Inflammatory macrophage treated with lipopolysaccharide for 1 hour (primary cell): ENCODE results near the gene AKR1B15.
A peak's percentile ranks its signal among the peaks of the same experiment; 100 is the strongest.
"Not testable (repeated sequence)": the region's sequence is repeated elsewhere in the genome, so short reads cannot be mapped to it uniquely, and the experiment has no call there.

ENCODE experiments used
- DNase-seq, 2 donors: peaks; one replicate each; pipeline ENCODE4 v3.0.0-alpha.2; 2020 to 2022

The AKR1B15 gene

GRCh38 chr7:134548877-134549276 is at the start of gene AKR1B15:
AKR1B15 (plus strand) TSS chr7:134549110; CDS start chr7:134564620, 15,510 bp downstream.
- peak in 1 of 2 donors; percentile 8 for DNase-seq

DNA sequence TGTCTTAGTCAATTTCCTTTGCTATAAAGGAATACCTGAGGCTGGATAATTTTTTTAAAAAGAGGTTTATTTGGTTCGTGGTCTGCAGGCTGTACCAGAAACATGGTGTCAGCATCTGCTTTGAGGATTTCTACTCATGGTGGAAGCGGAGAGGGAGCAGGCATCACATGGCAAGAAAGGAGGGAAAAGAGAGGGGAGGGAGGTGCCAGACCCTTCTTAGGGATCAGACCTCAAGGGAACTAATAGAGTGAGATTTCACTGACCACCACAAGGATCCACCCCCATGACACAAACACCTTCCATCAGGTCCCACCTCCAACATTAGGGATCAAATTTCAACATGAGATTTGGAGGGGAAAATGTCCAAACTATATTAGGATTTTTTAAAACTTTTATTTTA is 48.5 kb upstream of the AKR1B15 start:
- no peak for DNase-seq

DNA sequence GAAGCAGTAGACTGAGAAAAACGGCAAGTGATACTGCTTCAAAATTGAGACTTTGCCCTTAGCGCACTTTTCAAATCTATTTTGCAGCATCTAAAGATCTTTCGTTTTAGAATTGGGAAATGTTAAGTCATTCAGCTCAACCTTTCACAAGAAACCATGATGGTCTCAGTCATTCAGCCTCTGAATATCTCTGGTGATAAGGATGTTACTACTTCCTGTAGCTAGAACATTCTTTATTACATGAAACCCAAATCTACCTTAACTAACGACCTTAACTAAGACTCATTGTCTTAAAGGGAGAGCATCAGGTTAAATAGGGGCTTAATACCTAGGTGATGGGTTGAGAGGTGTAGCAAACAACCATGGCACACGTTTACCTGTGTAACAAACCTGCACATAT is 47.9 kb upstream of the AKR1B15 start:
- no peak for DNase-seq

DNA sequence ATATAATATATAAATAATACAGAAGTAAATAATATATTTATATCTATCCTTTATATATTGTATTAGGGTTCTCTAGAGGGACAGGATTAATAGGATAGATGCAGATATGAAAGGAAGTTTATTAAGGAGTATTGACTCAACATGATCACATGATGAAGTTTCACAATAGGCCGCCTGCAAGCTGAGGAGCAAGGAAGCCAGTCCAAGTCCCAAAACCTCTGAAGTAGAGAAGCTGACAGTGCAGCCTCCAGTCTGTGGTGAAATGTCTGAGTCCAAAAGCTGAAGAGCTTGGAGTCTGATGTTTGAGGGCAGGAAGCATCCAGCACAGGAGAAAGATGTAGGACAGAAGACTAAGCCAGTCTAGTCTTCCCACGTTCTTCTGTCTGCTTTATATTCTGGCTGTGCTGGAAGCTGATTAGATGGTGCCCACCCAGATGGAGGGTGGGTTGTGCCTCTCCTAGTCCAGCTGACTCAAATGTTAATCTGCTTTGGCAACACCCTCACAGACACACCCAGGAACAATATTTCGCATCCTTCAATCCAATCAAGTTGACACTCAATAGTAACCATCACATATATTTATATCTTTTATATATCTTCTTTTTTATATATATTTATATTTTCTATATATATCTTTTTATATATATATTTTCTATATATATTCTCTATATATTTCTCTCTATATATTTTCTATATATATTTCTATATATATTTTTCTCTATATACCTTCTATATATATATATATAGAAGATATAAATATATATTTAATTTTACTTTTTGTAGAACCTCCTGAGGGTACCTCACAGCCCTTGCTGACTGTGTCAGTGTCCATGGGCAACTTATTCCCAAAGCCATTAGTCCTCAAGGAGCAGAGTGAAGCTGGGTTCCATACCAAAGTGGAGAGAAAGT is 46.2 kb upstream of the AKR1B15 start:
- peak; percentile 70 to 78 for DNase-seq

DNA sequence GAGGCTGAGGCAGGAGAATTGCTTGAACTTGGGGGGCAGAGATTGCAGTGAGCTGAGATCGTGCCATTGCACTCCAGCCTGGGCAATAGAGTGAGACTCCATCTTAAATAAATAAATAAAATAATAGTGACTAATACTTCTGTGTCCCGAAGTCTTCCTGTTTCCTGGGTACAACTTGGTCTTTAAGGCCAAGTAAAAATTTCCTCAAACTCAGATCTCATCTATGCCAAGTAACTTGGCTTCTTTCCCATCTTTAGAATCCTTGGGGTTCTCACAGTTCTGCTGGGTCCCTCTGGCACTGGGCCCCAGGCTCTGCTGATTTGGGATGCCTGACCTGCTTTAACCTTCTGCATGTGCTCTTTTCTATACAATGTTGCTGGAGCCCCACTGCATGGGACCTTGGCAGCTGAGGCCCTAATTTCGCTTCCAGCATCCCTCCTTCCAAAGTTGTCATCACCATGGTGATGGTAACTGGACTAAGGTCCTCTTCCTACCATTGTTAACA is 44.2 kb upstream of the AKR1B15 start:
- DNase-seq, result no peak

- no peak for DNase-seq
Observed at GRCh38 chr7:134505856-134506255, 43.1 kb upstream of the AKR1B15 start.

GRCh38 chr7:134509010-134509409 is 39.9 kb upstream of the AKR1B15 start:
- no peak for DNase-seq

GRCh38 chr7:134510646-134511045 is 38.3 kb upstream of the AKR1B15 start:
- no peak for DNase-seq

DNA sequence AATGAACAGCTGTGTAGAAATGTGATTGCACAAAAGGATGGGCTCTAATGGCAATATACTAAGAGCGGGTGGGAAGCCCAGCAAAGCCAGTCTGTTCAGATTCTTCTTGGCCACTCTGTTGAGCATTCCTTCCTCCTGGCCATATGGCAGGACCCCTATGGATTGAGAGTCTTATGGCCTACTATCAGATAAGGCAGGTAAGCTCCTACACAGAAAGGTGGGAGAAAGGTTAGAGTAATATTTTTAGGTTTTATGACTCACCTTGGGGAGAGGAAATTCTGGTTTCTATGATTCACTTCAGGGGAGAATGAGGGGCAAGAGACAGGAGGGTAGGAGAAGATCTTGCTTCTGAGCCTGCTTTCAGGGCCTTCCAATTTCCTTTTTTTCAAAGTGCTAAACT is 36.6 kb upstream of the AKR1B15 start:
- DNase-seq, result no peak

DNA sequence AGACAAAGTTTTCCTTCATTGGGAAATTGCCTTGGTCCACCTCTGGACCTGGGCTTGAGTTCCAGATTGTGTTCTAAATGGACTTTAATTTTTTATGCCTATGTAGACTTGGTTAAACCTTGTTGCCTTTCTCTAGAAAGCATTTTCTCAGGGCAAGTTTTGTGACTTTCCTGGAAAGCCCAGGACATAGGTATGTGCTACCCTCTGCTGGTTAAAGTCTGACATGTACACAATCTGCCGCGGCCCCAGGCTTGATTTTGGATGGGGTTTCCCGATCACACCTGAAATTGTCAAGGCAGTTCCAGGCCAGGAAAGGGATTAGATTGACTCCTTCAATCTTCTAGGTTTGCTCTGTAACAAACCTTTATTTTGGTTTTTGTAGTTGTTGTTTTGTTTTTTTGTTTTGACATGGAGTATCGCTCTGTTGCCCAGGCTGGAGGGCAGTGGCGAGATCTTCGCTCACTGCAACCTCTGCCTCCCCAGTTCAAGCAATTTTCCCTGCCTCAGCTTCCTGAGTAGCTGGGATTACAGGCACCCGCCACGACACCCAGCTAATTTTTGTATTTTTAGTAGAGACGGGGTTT is 35.6 kb upstream of the AKR1B15 start:
- DNase-seq, result peak; percentile 21 to 60

- DNase-seq, result no peak
Observed at GRCh38 chr7:134514106-134514505, 34.8 kb upstream of the AKR1B15 start.

GRCh38 chr7:134514663-134515062 is 34.2 kb upstream of the AKR1B15 start:
- DNase-seq, result peak; percentile 57 to 96

DNA sequence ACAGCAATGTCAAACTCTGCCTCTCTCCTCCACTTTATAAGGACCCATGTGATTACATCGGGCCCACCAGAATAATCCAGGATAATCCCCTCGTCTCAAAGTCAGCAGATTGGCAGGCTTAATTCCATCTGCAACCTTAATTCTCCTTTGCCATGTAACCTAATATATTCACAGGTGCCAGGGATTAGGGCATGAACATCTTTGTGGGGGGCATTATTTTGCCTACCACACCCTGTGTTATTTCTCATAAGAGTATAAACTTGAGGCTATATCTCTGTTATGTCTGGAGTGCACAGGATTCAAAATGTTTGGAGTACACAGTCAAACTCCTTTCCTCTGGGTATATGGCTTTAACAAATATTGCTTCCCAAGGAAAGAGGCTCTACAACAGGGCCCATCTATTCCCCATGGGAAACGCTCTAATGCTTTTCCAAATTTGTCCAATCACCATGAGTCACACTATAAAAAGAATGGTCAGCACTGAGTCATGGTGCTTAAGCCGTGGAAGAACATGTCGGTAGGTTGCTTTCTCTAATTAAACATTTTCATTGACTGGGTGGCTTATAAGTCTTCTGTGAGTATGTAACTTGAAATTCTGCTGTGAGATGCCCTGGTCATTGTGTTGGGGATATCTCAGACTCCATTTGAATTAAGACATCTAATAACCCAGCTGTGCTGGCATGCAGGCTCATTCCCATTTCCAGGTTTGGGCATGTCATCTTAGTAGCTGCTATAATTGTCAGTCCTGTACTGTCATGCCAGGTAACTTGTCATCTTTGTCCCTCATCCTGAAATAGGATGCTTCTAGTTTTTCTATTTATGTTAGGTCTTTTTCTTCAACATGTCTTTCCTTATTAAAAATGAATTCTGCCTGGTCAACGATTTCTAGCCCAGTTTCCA is 33.1 kb upstream of the AKR1B15 start:
- no peak for DNase-seq

- DNase-seq, result no peak
Observed at GRCh38 chr7:134520130-134520529, 28.8 kb upstream of the AKR1B15 start.

DNA sequence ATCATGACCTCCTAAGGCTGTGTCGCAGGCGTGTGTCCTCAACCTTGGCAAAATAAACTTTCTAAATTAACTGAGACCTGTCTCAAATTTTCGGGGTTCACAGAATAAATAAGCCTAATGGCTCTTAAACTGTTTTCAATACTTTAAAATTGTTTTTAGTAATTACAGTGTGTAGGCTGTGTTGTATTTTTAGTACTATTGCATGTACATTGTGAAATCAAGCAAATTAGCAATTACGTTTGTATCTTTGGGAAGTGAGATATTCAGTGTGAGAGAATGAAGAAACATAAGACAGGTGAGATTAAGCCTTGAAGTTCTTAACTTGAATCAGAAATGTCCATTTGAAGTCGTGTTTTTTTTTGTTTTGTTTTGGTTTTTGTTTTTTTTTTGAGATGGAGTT is 26.3 kb upstream of the AKR1B15 start:
- DNase-seq, result no peak

DNA sequence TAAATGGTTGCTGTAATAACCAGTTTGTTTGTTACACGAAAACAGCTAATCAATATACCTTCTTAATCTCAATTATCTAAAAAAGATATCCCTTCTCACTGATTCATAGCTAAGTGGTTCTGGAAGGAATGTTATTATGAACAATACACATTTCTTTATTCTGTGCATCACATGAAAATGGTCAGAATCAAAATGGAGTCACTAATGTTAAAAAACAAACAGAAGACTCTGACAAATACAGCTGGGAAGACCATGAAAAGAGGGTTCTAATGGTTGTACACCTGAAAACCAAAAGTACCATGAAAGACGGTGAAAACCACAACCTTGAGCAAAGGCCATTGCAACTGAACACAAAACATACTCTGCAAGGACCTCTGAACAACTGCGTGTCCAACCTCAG is 23.5 kb upstream of the AKR1B15 start:
- not testable (repeated sequence) for DNase-seq

GRCh38 chr7:134526552-134527248 is 22.2 kb upstream of the AKR1B15 start:
- not testable (repeated sequence) for DNase-seq

- no peak for DNase-seq
Observed at GRCh38 chr7:134527979-134528371, 20.9 kb upstream of the AKR1B15 start.

DNA sequence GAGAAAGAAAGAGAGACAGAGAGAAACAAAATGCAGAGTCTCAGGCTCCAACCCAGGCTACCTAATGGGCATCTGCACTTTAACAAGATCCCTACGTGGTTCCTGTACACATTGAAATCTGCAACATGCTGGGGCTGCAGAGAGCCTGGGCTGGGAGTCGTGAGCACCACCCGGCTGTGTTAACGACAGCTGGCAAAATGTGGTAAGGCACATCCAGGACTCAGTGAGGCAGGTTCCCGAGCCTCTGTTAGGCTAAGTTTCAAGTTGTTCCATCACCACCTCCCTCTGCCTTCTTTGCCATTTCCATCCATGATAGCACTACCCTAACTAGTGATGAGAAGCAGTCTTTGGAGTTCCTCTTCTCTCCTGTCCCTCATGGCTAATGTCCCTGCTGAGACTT is 20.2 kb upstream of the AKR1B15 start:
- no peak for DNase-seq

- no peak for DNase-seq
Observed at GRCh38 chr7:134530460-134530859, 18.4 kb upstream of the AKR1B15 start.

GRCh38 chr7:134532180-134532953 is 16.5 kb upstream of the AKR1B15 start:
- no peak for DNase-seq

DNA sequence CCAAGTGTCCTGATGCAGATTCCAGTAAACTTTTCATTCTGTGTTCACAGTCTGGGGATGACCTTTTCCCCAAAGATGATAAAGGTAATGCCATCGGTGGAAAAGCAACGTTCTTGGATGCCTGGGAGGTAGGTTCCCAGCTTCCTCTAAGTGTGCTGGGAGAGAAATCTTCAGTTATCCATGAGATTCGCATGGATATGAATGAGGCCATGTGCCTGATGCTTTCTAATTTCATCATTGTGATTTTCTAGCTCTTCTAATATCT is 16.0 kb upstream of the AKR1B15 start:
- no peak for DNase-seq
